NCI-H526 treated with DMSO at 0.1 percent for 48 hours (cell line): ENCODE data around the gene GKN2.

ENCODE experiments used
- DNase-seq: peaks from one replicate; lab custom pipeline; 2025; lab: John Stamatoyannopoulos, UW

Gene GKN2

GRCh38 chr2:68952887-68953521, at the start of gene GKN2:
GKN2 (minus strand) TSS chr2:68952893; CDS start chr2:68952861, 32 bp downstream.
- DNase-seq: no peak

DNA sequence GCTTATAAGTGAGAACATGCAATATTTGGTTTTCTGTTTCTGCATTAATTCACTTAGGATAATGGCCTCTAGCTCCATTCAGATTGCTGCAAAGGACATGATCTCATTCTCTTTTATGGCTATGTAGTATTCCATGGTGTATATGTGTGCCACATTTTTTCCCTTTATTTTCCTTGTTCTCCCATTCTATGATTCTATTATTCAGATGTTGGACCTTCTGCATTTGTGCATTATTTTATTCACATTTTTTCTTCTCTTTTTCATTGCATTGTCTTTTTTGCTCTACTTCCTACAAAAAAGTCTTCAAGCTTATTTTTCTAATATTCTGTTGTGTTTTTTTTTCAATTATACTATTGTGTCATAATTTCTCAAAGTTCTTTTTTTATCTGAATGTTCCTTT, 49.2 kb upstream of the GKN2 start:
- no peak for DNase-seq

DNA sequence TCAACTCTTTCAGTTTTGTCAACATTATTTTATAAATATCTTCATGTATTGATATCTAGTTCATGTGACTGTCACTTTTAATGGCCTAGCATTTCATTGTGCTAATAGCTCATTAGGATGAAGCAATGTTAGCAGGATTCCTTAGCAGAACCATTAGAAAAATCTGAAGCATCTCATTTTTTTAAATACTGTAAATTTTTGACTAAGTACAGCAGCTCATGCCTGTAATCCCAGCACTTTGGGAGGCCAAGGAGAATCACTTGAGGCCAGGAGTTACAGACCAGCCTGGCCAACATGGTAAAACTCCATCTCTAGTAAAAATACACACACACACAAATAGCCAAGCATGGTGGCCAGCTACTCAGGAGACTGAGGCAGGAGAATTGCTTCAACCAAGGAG, 44.7 kb upstream of the GKN2 start:
- DNase-seq: no peak

- no peak for DNase-seq
These were observed 43.2 kb upstream of the GKN2 start for GRCh38 chr2:68995916-68996315.

GRCh38 chr2:68994864-68995263, 42.2 kb upstream of the GKN2 start:
- DNase-seq: no peak

GRCh38 chr2:68993660-68994059, 41.0 kb upstream of the GKN2 start:
- peak; percentile 78 for DNase-seq

DNA sequence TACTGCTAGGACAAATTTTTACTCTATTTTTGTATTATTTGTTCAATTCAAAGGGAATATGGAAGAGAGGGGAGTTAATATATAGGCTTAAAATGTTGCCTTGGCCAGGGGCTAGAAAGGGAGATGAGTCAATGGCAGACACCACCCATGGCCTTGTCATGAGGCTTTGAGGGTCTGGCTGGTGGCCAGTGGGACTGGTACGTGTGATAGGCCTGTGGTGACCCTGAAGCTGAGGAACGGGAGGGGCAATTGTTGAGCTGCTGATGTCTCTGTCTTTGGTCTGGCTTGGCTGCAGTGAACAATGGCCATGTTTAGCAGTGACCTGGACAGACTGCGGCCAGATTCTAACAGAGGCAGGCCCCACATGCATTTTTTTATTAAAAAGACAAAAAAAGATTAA, 40.2 kb upstream of the GKN2 start:
- no peak for DNase-seq

GRCh38 chr2:68992341-68992740, 39.6 kb upstream of the GKN2 start:
- no peak for DNase-seq

DNA sequence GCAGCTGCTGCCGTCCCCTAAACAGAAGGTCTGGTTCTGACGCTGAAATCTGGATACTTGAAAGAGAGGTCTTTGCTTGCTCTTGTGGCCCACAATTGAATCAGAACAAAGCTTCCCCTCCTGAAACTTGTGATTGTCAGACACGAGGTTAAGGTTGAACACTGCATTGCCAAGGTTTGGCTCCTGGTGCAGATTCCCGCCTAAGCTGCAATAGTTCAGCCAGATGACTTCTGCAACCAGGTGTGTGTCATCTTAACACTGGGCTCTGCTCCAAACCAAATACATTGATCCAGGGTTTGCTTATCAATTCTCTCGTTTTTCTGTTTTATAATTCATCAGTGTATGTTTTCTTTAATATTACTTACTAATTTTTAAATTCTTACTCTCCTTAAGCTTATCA, 36.3 kb upstream of the GKN2 start:
- no peak for DNase-seq

- DNase-seq: no peak
These were observed 34.4 kb upstream of the GKN2 start for GRCh38 chr2:68987021-68987503.

- DNase-seq: no peak
These were observed 28.3 kb upstream of the GKN2 start for GRCh38 chr2:68980956-68981355.

GRCh38 chr2:68978098-68978497, 25.4 kb upstream of the GKN2 start:
- DNase-seq: no peak

DNA sequence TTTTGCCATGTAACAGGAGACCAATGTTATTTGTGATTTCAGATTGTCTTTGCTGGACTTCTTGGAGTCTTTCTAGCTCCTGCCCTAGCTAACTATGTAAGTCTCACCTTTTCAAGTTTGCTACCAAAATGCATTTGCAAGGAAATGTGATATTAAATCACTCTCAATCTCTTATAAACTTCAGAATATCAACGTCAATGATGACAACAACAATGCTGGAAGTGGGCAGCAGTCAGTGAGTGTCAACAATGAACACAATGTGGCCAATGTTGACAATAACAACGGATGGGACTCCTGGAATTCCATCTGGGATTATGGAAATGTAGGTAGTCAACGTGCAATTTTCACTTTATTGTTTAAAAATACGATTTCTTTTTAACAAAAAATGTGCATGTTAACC, 24.8 kb upstream of the GKN2 start:
- no peak for DNase-seq

DNA sequence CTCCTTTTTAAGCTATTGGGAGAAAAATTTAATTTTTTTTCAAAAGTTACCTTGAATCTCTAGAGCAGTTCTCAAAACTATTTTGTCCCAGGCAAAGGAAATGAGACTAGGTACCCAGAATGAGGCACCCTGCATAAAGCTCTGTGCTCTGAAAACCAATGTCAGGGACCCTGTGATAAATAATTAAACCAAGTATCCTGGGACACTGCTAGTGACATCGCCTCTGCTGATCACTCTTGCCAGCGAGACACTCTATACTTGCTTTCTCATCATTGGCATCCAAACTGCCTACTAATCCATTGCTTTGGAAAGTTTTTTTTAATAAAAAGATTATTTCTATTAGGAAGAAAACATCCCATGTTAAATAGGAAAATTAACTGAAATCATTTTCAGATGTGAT, 23.2 kb upstream of the GKN2 start:
- DNase-seq: no peak

DNA sequence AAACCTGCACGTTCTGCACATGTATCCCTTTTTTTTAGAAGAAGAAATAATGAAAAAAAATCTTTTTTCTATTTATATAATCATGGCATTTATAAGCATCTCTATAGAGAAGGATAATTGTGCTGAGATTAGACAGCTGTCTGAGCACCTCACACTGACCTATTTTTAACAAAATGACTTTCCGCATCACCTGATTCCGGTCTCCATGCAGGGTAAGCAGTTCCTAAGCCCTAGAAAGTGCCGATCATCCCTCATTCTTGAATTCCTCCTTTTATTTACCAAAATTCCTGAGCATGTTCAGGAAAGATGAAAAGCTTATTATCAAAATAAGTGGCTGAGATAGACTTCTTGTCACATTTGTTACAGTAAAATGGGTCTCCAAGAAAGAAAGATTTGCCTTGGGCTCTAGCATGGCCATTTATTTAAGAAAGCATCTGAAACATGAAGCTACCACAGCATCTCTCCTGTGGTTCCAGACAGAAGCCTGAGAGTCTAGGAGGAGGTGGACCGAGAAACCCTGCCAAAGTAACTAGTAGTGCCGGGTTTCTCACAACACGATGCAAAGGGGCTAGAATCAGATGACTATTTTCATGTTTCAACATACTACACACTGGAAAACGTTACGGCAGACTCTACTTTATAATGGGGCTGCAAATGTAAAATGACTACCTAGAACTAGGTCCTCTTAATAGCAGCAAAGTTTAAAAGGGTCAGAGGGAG, 22.4 kb upstream of the GKN2 start:
- no peak for DNase-seq

DNA sequence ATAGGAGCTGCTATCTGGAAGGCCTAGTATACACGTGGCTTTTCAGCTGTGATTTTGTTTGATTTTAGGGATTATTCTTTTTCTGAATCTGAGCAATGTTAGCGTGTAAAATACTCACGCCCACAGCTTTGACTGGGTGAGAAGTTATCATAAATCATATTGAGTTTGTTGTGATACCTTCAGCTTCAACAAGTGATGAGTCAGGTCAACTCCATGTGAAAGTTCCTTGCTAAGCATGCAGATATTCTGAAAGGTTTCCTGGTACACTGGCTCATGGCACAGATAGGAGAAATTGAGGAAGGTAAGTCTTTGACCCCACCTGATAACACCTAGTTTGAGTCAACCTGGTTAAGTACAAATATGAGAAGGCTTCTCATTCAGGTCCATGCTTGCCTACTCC, 21.6 kb upstream of the GKN2 start, which contains the start of gene GKN1:
Gene GKN1 (plus strand): TSS at position 386 of the 400 bp plus-strand sequence. CDS start 42 bp downstream, outside the sequence.
- DNase-seq: no peak

GRCh38 chr2:68971591-68972231, 19.0 kb upstream of the GKN2 start:
- no peak for DNase-seq

DNA sequence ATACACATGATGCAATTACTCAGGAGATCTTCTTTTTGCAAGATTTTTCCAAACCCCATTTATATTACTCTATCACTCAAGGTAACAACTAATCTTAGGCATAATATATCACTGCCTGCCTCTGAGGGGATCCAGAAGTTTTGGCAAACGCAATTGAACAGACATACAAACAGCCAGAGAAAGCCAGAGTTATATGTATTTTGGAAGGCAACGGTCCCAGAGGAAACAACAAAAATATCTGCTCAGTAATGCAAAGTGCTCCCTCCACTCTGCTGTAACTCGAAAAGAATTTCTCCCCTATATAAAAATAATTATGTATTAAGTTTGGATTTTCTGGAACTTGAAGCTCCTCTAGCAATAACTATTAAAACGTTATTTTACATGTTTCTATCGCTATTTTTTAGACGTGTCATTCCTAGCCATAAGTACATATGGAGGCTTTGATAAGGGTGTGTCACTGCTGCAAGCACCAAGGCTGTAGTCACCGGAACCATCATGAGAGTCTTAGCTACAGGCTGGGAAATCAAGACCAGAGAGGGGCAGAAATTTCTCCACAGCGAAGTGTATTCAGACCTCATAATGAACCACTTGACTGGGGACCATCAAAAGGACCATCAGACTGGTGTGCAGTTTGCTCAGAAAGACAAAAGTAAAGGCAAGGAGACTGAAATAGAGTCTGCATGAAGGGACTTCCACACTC, 18.0 kb upstream of the GKN2 start:
- DNase-seq: no peak

DNA sequence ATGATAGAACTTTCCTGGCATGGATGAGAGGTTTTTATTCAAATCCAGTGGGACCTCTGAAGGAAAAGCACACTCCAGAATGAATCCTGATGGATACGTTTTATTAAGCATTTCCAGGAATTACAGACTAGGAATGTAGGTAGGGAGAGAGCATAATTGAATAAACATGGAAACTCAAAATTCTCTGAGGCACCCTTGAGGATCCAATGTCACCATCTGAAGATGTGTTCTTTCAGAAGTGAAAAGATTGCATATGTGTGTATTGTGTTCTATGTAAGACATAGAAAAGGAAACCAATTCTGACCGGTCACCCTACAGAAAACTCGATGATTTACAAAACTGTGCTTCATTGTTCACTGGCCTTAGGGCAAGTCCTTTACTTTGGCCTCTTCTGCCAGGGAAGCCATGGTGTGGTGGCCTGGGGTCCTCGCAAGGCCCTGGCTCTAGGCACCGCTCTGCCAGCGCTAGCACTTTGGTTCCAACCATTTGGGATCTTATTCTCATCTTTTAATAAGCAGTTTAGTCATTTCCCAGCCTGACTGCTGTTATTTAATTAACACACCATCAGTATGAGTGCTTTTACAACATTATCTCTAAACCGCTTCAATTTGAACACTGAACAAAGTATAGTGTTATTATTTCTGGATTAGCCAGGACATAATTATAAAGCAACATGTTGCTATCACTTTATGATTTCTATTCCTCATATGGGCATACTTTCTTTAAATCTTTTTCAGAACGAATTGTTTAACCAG, 17.2 kb upstream of the GKN2 start:
- no peak for DNase-seq

DNA sequence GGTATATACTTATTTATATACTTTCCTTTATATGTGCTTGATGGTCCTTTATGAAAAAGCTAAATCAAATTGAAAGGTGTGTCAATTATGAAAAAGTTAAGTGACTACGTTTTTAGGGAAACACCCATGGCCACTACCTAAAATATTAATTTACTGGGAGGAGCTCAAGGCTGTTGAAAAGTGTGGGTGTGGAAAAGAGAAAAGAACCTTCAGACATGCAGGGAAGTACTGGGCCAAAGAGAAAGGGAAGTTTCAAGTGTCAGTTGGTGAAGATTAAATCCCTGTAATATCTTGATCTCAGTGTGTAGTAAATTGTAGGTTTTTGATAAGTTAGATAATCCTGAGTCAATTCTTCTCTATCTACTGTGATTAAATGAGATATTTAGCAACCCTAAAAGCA, 15.5 kb upstream of the GKN2 start:
- no peak for DNase-seq

DNA sequence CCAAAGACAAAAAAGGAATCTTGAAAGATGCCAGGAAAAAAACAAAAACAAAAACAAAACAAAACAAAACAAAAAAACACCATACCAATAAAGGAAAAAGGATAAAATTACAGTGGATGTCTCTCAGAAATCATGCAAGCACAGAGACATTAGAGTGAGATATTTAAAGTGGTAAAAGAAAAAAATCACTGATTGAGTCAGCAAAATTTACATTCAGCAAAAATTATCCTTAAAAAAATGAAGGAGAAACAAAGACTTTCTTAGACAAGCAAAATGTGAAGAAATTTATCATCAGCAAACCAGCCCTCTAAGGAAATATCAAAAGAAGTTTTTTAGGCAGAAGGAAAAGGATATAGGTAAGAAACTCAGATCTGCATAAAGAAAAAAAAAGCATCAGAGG, 11.6 kb upstream of the GKN2 start:
- no peak for DNase-seq

- no peak for DNase-seq
These were observed 8.7 kb upstream of the GKN2 start for GRCh38 chr2:68961380-68961779.
